Neutrophil (primary cell): ENCODE results near the gene SORBS2.

Experiments used
- H3K27ac ChIP-seq: fragments of 200-600 bp; sonication (generic); 2 replicates; pipeline ENCODE4 v1.5.1; 2016; ENCODE audit warnings: mild to moderate bottlenecking, moderate library complexity
- H3K27me3 ChIP-seq: fragments of 200-600 bp; sonication (generic); 2 replicates; pipeline ENCODE4 v1.6.0; 2016; ENCODE audit warnings: mild to moderate bottlenecking
- H3K36me3 ChIP-seq: fragments of 200-600 bp; sonication (generic); 2 replicates; pipeline ENCODE4 v1.5.1; 2017
- H3K4me1 ChIP-seq, 2 experiments: fragments of 200-600 bp in 1 of 2; sonication (generic) in 1 of 2; 1 replicate in 1 of 2; 2 replicates in 1 of 2; pipeline versions ENCODE4 v1.5.1 to v1.6.1; 2013 to 2016; ENCODE audit warnings: low read depth in 1 of 2, low read length in 1 of 2, mild to moderate bottlenecking in 1 of 2, moderate library complexity in 1 of 2; ENCODE audit not compliant: control insufficient read depth in 1 of 2, insufficient read depth in 1 of 2
- H3K4me3 ChIP-seq, 2 experiments: fragments of 200-600 bp in 1 of 2; sonication (generic) in 1 of 2; 1 replicate in 1 of 2; 2 replicates in 1 of 2; pipeline ENCODE4 v1.5.1; 2013 to 2016; ENCODE audit warnings: low read depth in 1 of 2, low read length in 1 of 2, mild to moderate bottlenecking in 1 of 2, moderate library complexity in 1 of 2
- H3K9me3 ChIP-seq: fragments of 200-600 bp; sonication (generic); 2 replicates; pipeline ENCODE4 v1.5.1; 2016
- CTCF ChIP-seq: fragments of 200-600 bp; sonication (generic); IDR thresholded peaks from 2 replicates; pipeline ENCODE4 v1.5.1; 2016; ENCODE audit warnings: antibody characterized with exemption

SORBS2 gene

GRCh38 chr4:185773419-185773818 is 38.6 kb downstream of the SORBS2 start:
- no peaks in the 10 kb centered on the region for H3K9me3 ChIP-seq
- H3K4me3 ChIP-seq, result no peak overlapping the region
- H3K4me1 ChIP-seq, result no peaks in the 10 kb centered on the region
- no peak for TF ChIP-seq CTCF
- H3K27me3 ChIP-seq, result peaks cover 26% of the 10 kb centered on the region
- H3K27ac ChIP-seq, result no peak overlapping the region
- H3K36me3 ChIP-seq, result no peaks in the 10 kb centered on the region

GRCh38 chr4:185772391-185773093 is 39.5 kb downstream of the SORBS2 start:
- H3K27ac ChIP-seq, result no peak overlapping the region
- no peaks in the 10 kb centered on the region for H3K36me3 ChIP-seq
- no peaks in the 10 kb centered on the region for H3K9me3 ChIP-seq
- H3K4me1 ChIP-seq, result no peaks in the 10 kb centered on the region
- peaks cover 26% of the 10 kb centered on the region for H3K27me3 ChIP-seq
- TF ChIP-seq CTCF, result no peak
- H3K4me3 ChIP-seq, result no peak overlapping the region

- Histone ChIP-seq H3K27me3 (peaks cover 26% of the 10 kb centered on the region), H3K4me1 (no peaks in the 10 kb centered on the region), H3K4me3 (no peak overlapping the region), H3K27ac (no peak overlapping the region), H3K9me3 (no peaks in the 10 kb centered on the region), H3K36me3 (no peaks in the 10 kb centered on the region)
- TF ChIP-seq CTCF, result no peak
Measured at GRCh38 chr4:185771711-185772390, 40.1 kb downstream of the SORBS2 start.

GRCh38 chr4:185767528-185767927 is 44.5 kb downstream of the SORBS2 start:
- H3K4me3 ChIP-seq, result no peak overlapping the region
- H3K9me3 ChIP-seq, result no peaks in the 10 kb centered on the region
- H3K36me3 ChIP-seq, result no peaks in the 10 kb centered on the region
- TF ChIP-seq CTCF, result no peak
- H3K27ac ChIP-seq, result no peak overlapping the region
- H3K27me3 ChIP-seq, result peaks cover 1% of the 10 kb centered on the region
- H3K4me1 ChIP-seq, result no peaks in the 10 kb centered on the region

- Histone ChIP-seq H3K36me3 (no peaks in the 10 kb centered on the region), H3K27me3 (no peaks in the 10 kb centered on the region), H3K4me3 (no peak overlapping the region), H3K27ac (no peak overlapping the region), H3K9me3 (no peaks in the 10 kb centered on the region), H3K4me1 (no peaks in the 10 kb centered on the region)
- no peak for TF ChIP-seq CTCF
Measured at GRCh38 chr4:185764876-185765275, 47.1 kb downstream of the SORBS2 start.
